GM20000 (cell line): Measurements from ENCODE around the gene MTREX.
A peak's percentile ranks its signal among the peaks of the same experiment; 100 is the strongest.
"Not testable (repeated sequence)": the region's sequence is repeated elsewhere in the genome, so short reads cannot be mapped to it uniquely, and the experiment has no call there.

Experiments
- DNase-seq: peaks from one replicate; pipeline ENCODE4 v3.0.0; 2012; ENCODE audit warnings: low spot score
- CTCF ChIP-seq: IDR thresholded peaks from 2 replicates; pipeline ENCODE4 v1.5.1; 2012; ENCODE audit warnings: mild to moderate bottlenecking, control low read depth; ENCODE audit errors: extremely low read depth, missing control alignments

The MTREX gene

DNA sequence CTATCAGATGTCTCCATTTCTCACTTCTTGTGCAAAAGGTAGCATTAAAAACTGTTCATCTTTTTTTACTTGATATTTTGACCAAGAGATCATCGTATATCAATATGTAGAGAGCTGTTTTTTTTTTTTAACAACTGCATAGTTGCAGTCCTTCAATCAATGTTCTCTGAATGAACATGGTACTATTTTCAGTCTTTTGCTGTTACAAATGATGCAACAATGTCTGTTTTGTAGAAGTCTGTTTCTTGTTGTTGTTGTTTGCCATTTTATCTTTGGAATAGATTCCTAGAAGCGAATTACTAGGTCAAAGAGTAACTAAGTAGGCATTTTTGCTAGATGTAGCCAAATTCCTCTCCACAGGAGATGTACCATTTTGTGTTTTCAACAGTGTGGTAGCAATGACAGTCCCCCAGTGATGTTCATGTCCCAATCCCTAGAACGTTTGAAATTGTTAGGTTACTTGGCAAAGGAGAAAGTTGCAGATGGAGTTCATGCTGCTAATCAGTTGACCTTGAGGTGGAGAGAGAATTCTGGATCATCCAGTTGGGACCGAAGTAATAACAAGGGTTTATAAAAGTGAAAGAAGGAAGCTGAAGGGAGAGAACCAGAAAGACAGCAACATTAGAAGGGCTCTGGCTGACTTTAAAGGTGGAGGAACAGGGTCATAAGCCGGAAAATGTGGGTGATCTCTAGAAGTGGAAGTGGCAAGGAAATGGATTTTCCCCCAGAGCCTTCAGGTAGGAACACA, 6.3 kb downstream of the MTREX start:
- no peak for TF ChIP-seq CTCF
- DNase-seq, result no peak

DNA sequence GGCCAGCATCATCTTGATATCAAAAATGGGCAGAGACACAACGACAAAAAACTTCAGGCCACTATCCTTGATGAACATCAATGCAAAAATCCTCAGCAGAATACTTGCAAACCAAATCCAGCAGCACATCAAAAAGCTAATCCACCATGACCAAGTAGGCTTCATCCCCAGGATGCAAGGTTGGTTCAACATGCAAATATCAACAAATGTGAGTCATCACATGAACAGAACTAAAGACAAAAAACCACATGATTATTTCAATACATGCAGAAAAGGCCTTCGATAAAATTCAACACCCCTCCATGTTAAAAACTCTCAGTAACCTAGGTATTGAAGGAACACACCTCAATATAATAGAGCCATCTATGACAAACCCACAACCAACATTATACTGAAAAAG, 8.5 kb downstream of the MTREX start:
- no peak for TF ChIP-seq CTCF
- DNase-seq, result no peak

- no peak for TF ChIP-seq CTCF
- no peak for DNase-seq
Measured at GRCh38 chr5:55316837-55317236, 9.0 kb downstream of the MTREX start.

DNA sequence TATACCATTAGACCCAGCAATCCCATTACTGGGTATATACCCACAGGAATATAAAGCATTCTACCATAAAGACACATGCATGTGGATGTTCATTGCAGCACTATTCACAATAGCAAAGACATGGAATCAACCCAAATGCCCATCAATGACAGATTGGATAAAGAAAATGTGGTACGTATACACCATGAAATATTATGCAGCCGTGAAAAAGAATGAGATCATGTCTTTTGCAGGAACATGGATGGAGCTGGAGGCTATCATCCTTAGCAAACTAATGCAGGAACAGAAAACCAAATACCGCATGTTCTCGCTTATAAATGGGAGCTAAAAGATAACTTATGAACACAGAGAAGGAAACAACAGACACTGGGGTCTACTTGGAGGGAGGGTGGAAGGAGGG, 10.4 kb downstream of the MTREX start:
- DNase-seq, result not testable (repeated sequence)

- no peak for TF ChIP-seq CTCF
- no peak for DNase-seq
Measured at GRCh38 chr5:55319491-55319890, 11.7 kb downstream of the MTREX start.

DNA sequence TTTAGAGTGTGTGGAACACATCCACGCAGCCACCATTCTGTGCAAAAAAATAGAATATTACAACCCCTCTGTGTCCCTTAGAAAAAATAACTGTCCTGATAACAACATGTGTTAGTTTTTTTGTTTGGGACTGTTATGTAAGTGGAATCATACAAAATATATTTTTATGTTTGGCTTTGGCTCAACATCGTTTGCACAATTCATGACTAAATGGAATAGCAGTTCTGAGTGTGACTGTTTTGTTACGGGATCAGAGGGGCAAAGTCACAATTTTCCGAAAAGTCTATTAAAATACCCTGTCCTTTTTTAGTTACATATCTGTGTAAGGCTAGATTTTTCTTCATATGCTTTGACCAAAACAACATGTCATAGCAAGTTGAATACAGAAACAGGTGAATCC, 12.8 kb downstream of the MTREX start:
- DNase-seq, result no peak
- TF ChIP-seq CTCF, result no peak

DNA sequence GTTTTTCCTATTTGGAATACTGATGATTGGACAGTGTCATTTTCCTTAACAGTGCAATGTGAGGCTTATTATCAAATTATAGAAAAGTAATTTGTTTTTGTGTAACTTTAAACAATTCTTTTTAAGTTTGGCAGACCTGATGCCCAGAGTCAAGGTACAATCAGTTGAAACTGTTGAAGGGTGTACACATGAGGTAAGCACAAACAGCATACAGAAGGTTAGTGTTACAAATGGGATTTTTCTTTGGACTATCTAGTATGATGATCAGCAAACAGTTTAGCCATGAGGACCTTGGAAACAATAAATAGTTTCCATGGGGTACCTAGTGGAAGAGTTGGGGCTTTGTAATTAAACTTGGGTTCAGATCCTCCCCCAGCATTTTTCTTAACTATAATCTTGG, 16.2 kb downstream of the MTREX start:
- no peak for TF ChIP-seq CTCF

DNA sequence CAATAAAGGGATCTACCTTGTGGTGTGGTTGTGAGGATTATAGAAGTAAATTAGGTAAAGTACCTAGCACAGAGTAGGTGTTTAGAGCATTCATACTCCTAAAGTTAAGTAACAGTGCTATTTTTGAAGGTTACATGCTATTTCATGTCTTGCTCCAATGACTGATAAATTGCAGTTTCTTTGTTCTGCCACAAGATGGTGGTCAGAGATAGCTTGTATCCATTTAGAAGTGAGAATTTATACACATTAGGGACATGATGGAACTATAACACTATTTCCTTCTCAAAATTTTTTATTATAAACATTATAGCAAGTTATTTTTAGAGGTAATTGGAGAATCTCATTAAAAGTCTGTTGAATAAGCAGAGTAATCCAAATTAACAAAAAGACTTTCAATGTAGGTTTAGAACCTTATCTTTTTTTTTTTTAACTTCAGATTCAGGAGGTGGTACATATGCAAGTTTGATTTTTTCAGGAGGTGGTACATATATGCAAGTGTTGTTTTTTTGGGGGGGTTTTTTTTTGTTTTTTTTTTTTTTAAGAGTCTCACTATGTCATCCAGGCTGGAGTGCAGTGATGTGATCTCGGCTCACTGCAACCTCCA, 17.1 kb downstream of the MTREX start:
- TF ChIP-seq CTCF, result peak; percentile 28
- peak; percentile 25 for DNase-seq

More for the DNA sequence above, 16.2 kb downstream of the MTREX start:
- DNase-seq, result no peak
